Parathyroid adenoma (tissue), 2 donors: Measurements from ENCODE around the gene SOX8.

Source experiments
- H2AFZ ChIP-seq: fragments of 300-600 bp; sonication (generic); one replicate; pipeline ENCODE4 v1.7.0; 2017; ENCODE audit warnings: antibody characterized with exemption, mild to moderate bottlenecking
- H3K27ac ChIP-seq: fragments of 300-600 bp; sonication (generic); one replicate; pipeline ENCODE4 v1.7.0; 2017
- H3K27me3 ChIP-seq: fragments of 300-600 bp; sonication (generic); one replicate; pipeline ENCODE4 v1.7.0; 2017; ENCODE audit warnings: low read length; ENCODE audit not compliant: control insufficient read depth, insufficient read depth
- H3K36me3 ChIP-seq: fragments of 300-600 bp; sonication (generic); one replicate; pipeline ENCODE4 v1.7.0; 2017; ENCODE audit warnings: low read length; ENCODE audit not compliant: control insufficient read depth, insufficient read depth
- H3K4me1 ChIP-seq: fragments of 300-600 bp; sonication (generic); one replicate; pipeline ENCODE4 v1.7.0; 2017; ENCODE audit warnings: control low read depth
- H3K4me2 ChIP-seq: fragments of 300-600 bp; sonication (generic); one replicate; pipeline ENCODE4 v1.7.0; 2017; ENCODE audit warnings: low read length
- H3K4me3 ChIP-seq: fragments of 300-600 bp; sonication (generic); one replicate; pipeline ENCODE4 v1.7.0; 2017; ENCODE audit warnings: low read depth, low read length
- H3K79me2 ChIP-seq: fragments of 300-600 bp; sonication (generic); one replicate; pipeline ENCODE4 v1.7.0; 2017; ENCODE audit warnings: control low read depth
- H3K9ac ChIP-seq: fragments of 300-600 bp; sonication (generic); one replicate; pipeline ENCODE4 v1.7.0; 2017; ENCODE audit warnings: mild to moderate bottlenecking
- H3K9me3 ChIP-seq: fragments of 300-600 bp; sonication (generic); one replicate; pipeline ENCODE4 v1.7.0; 2017; ENCODE audit warnings: low read length; ENCODE audit not compliant: control insufficient read depth
- TF ChIP-seq, protein P1 (sequence below): fragments of 300-600 bp; sonication (generic); IDR thresholded peaks from one replicate; pipeline ENCODE4 v1.7.0; 2017; ENCODE audit warnings: antibody characterized with exemption, mild to moderate bottlenecking
- donor health status: primary hyperparathyroidism.

Gene SOX8

DNA sequence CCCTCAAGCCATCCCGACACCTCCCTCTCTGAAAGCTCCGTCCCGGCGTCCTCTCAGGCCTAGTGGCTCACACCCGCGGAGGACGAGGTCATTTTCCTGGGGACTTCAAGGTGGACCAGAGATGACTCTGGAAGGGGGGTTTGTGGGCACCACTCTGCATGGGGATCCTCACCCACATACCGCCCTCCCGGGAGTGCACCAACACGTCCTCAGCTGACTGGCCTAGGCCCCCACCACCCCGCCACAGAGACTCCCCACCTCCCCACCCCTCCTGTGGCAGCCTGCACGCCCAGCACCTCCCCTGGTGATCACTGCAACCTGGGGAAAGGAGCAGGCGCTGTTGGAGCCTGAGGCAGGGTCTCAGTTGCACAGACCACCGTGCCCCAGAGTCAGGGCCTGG is 2.4 kb upstream of the SOX8 start:
- Histone ChIP-seq H2AFZ (no peak overlapping the region), H3K9ac (no peak overlapping the region), H3K4me1 (no peaks in the 10 kb centered on the region), H3K79me2 (no peaks in the 10 kb centered on the region), H3K27me3 (no peaks in the 10 kb centered on the region), H3K27ac (no peak overlapping the region), H3K36me3 (no peaks in the 10 kb centered on the region), H3K4me2 (no peak overlapping the region), H3K9me3 (no peaks in the 10 kb centered on the region), H3K4me3 (no peak overlapping the region)
- TF ChIP-seq, protein P1, sequence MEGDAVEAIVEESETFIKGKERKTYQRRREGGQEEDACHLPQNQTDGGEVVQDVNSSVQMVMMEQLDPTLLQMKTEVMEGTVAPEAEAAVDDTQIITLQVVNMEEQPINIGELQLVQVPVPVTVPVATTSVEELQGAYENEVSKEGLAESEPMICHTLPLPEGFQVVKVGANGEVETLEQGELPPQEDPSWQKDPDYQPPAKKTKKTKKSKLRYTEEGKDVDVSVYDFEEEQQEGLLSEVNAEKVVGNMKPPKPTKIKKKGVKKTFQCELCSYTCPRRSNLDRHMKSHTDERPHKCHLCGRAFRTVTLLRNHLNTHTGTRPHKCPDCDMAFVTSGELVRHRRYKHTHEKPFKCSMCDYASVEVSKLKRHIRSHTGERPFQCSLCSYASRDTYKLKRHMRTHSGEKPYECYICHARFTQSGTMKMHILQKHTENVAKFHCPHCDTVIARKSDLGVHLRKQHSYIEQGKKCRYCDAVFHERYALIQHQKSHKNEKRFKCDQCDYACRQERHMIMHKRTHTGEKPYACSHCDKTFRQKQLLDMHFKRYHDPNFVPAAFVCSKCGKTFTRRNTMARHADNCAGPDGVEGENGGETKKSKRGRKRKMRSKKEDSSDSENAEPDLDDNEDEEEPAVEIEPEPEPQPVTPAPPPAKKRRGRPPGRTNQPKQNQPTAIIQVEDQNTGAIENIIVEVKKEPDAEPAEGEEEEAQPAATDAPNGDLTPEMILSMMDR = no peak

DNA sequence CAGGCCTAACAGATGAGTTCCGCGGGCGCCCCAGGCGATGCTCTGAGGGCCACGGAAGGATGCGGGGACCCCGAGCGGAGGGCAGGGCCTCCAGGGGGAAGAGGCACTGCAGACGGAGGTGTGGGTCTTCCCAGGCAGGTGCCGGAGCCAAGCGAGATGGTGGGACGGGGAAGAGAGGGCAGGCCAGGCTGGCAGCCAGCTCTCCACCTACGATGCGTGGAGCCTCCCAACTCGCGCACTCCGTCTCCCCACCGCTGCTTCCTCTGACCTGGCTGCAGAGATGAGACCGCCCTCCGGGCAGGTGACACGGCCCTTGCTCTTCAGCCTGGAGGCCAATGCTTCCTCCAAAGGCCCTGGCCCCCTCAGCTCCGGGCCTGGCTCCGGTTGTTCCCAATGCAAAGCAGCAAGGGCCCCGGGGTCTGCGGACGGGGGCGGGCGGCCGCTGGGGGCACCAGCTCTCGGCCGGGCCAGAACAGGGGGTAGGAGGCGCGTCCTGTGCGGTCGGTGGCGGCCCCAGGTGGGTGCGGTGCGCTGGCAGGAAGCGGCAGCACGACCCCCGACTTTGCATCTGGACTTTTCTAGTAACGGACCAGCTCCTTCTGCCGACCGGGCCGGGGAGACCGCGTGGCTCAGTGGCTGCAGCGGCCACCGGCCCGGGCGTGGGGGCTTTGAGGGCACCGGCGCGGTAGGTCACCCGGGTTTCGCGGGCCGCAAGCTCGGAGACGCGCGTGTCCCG is 1.5 kb upstream of the SOX8 start:
- H3K27ac ChIP-seq = no peak overlapping the region
- H3K9me3 ChIP-seq = no peaks in the 10 kb centered on the region
- no peaks in the 10 kb centered on the region for H3K27me3 ChIP-seq
- H3K4me2 ChIP-seq = peak overlapping the region; percentile 66
- no peak overlapping the region for H3K9ac ChIP-seq
- no peaks in the 10 kb centered on the region for H3K36me3 ChIP-seq
- no peaks in the 10 kb centered on the region for H3K79me2 ChIP-seq
- H2AFZ ChIP-seq = peak overlapping the region; percentile 25
- no peak overlapping the region for H3K4me3 ChIP-seq
- TF ChIP-seq, protein P1 = no peak
- no peaks in the 10 kb centered on the region for H3K4me1 ChIP-seq

DNA sequence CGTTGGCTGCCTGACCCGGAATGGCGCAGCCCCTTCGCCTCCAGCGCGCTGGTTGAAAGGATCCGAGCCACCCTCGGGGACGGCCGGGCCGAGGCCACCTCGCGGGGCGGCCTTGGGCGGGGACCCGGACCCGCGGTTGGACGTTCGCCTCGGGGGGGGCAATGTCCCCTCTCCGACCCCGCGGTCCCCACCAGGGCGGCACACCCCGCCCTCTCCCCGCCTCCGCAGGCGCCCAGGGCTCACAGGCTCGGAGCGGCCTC is 1.0 kb upstream of the SOX8 start:
- Histone ChIP-seq H3K4me1 (no peaks in the 10 kb centered on the region), H3K4me2 (peak overlapping the region; percentile 66), H2AFZ (peak overlapping the region; percentile 25), H3K36me3 (no peaks in the 10 kb centered on the region), H3K9me3 (no peaks in the 10 kb centered on the region), H3K79me2 (no peaks in the 10 kb centered on the region), H3K9ac (no peak overlapping the region), H3K27ac (no peak overlapping the region), H3K27me3 (no peaks in the 10 kb centered on the region), H3K4me3 (no peak overlapping the region)
- TF ChIP-seq, protein P1 = no peak

DNA sequence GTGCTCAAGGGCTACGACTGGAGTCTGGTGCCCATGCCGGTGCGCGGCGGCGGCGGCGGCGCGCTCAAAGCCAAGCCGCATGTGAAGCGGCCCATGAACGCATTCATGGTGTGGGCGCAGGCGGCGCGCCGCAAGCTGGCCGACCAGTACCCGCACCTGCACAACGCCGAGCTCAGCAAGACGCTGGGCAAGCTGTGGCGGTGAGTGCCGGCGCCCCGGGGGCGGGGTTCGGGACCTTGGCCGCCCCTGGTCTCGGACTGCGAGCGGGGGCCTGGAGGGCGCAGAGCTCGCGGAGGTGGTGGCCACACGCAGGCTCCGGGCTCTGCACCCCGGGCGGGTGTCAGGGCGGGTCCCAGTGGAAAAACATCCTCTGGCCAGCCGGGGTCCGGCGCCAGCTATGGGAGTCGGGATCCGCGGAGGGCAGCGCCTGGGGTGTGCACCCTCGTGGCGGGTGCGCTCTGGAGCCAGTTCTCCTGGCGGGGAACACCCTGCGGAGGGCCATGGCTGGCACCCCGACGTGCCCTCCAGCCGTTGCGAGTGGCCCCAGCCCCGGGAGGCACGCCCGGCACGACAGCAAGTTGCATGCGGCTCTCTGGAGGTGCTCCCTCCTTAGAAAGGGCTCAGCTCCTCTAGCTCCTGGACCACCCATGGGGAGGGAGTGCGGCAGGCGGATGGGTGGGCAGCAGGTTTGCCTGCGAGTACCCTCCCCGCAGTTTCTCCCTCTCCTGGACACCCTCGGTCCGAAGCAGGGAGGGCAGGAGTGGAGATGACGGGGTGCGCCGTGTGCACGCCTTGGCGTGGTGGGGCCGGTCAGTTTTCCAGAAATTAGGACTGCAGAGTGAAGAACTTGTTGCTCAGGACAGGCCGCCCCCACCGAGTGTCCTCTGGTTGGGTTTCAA is 824 bp downstream of the SOX8 start:
- Histone ChIP-seq H3K36me3 (no peaks in the 10 kb centered on the region), H3K9me3 (no peaks in the 10 kb centered on the region), H3K27me3 (no peaks in the 10 kb centered on the region), H3K4me3 (no peak overlapping the region), H3K4me1 (no peaks in the 10 kb centered on the region), H3K27ac (no peak overlapping the region), H3K4me2 (no peak overlapping the region), H3K9ac (no peak overlapping the region), H3K79me2 (no peaks in the 10 kb centered on the region), H2AFZ (no peak overlapping the region)
- TF ChIP-seq, protein P1 = no peak
